ENCODE measurements around the gene RBBP6. TPM values are rescaled to one million over a fixed set of nuclear protein-coding genes. Genes with fewer than 3 reads are reported as not detected.

RBBP6 gene
- total RNA-seq, 1 donor from 2014 or later = 81.0 TPM

GRCh38 chr16:24538756-24539294, 541 bp upstream of the RBBP6 start:
- Histone ChIP-seq H3K4me2 (peak overlapping the region; percentile 78), H3K4me3 (peak overlapping the region; percentile 90), H2AFZ (replicated peaks) (peak overlapping the region; percentile 93), H3K4me1 (peaks cover 20% of the 10 kb centered on the region), H3K36me3 (no peaks in the 10 kb centered on the region), H3K27me3 (no peaks in the 10 kb centered on the region), H3F3A (ENCODE audit: low read depth) (peaks cover 7% of the 10 kb centered on the region), H3K27ac (no peak overlapping the region), H4K20me1 (ENCODE audit: low read depth) (peaks cover 38% of the 10 kb centered on the region), H3K9ac (no peak overlapping the region), H3K9me3 (ENCODE audit: low read depth) (no peaks in the 10 kb centered on the region), H3K79me2 (ENCODE audit: low read depth) (peaks cover 44% of the 10 kb centered on the region)
- Mint-ChIP-seq H3K9me3 (no peaks in the 10 kb centered on the region), H3K27ac (peak overlapping the region; percentile 100), H3K4me3 (peak overlapping the region; percentile 100), H3K4me1 (peaks cover 22% of the 10 kb centered on the region), H3K27me3 (ENCODE audit: insufficient read depth, low read depth) (peaks cover 6% of the 10 kb centered on the region), H3K36me3 (peaks cover 8% of the 10 kb centered on the region)
- DNase-seq (ENCODE audit: low spot score) = no peak
- TF ChIP-seq EZH2phosphoT487 (IDR thresholded peaks at IDR 0.05) (no peak), CTCF (IDR thresholded peaks at IDR 0.05) (no peak), EZH2 (IDR thresholded peaks at IDR 0.05) (no peak)

- peaks cover 56% of the 10 kb centered on the region for H3K79me2 ChIP-seq (ENCODE audit: low read depth)
- peak overlapping the region; percentile 98 for H3K27ac Mint-ChIP-seq
- H3K27me3 Mint-ChIP-seq (ENCODE audit: insufficient read depth, low read depth) = peaks cover 6% of the 10 kb centered on the region
- no peaks in the 10 kb centered on the region for H3K9me3 Mint-ChIP-seq
- H3K36me3 Mint-ChIP-seq = peaks cover 12% of the 10 kb centered on the region
- H3K4me2 ChIP-seq = peak overlapping the region; percentile 87
- peaks cover 7% of the 10 kb centered on the region for H3F3A ChIP-seq (ENCODE audit: low read depth)
- DNase-seq (ENCODE audit: low spot score) = peak; percentile 52
- no peaks in the 10 kb centered on the region for H3K27me3 ChIP-seq
- peaks cover 26% of the 10 kb centered on the region for H3K4me1 Mint-ChIP-seq
- no peaks in the 10 kb centered on the region for H3K9me3 ChIP-seq (ENCODE audit: low read depth)
- peak overlapping the region; percentile 99 for H3K27ac ChIP-seq
- TF ChIP-seq CTCF (IDR thresholded peaks at IDR 0.05) = no peak
- TF ChIP-seq EZH2phosphoT487 (IDR thresholded peaks at IDR 0.05) = no peak
- TF ChIP-seq EZH2 (IDR thresholded peaks at IDR 0.05) = no peak
- H3K4me3 ChIP-seq = peak overlapping the region; percentile 90
- no peaks in the 10 kb centered on the region for H3K36me3 ChIP-seq
- no peak overlapping the region for H2AFZ ChIP-seq (replicated peaks)
- H3K4me1 ChIP-seq = peaks cover 20% of the 10 kb centered on the region
- H4K20me1 ChIP-seq (ENCODE audit: low read depth) = peaks cover 50% of the 10 kb centered on the region
- H3K9ac ChIP-seq = peak overlapping the region; percentile 97
- peak overlapping the region; percentile 99 for H3K4me3 Mint-ChIP-seq
Measured at GRCh38 chr16:24539850-24540601, 660 bp downstream of the RBBP6 start.

- peaks cover 25% of the 10 kb centered on the region for H3K4me1 ChIP-seq
- H4K20me1 ChIP-seq (ENCODE audit: low read depth) = peaks cover 57% of the 10 kb centered on the region
- H3K27me3 ChIP-seq = no peaks in the 10 kb centered on the region
- peaks cover 30% of the 10 kb centered on the region for H3K4me1 Mint-ChIP-seq
- no peaks in the 10 kb centered on the region for H3K9me3 ChIP-seq (ENCODE audit: low read depth)
- no peak overlapping the region for H2AFZ ChIP-seq (replicated peaks)
- peak overlapping the region; percentile 99 for H3K27ac ChIP-seq
- H3K4me3 ChIP-seq = peak overlapping the region; percentile 90
- H3K36me3 ChIP-seq = peaks cover 2% of the 10 kb centered on the region
- peaks cover 18% of the 10 kb centered on the region for H3K36me3 Mint-ChIP-seq
- H3F3A ChIP-seq (ENCODE audit: low read depth) = peaks cover 7% of the 10 kb centered on the region
- no peaks in the 10 kb centered on the region for H3K9me3 Mint-ChIP-seq
- TF ChIP-seq CTCF (IDR thresholded peaks at IDR 0.05) = no peak
- no peak for TF ChIP-seq EZH2 (IDR thresholded peaks at IDR 0.05)
- no peak for TF ChIP-seq EZH2phosphoT487 (IDR thresholded peaks at IDR 0.05)
- H3K4me3 Mint-ChIP-seq = peak overlapping the region; percentile 99
- peaks cover 6% of the 10 kb centered on the region for H3K27me3 Mint-ChIP-seq (ENCODE audit: insufficient read depth, low read depth)
- peak overlapping the region; percentile 87 for H3K4me2 ChIP-seq
- H3K27ac Mint-ChIP-seq = peak overlapping the region; percentile 98
- H3K9ac ChIP-seq = peak overlapping the region; percentile 97
- H3K79me2 ChIP-seq (ENCODE audit: low read depth) = peaks cover 63% of the 10 kb centered on the region
- DNase-seq (ENCODE audit: low spot score) = peak; percentile 36
Measured at GRCh38 chr16:24540602-24541210, 1.3 kb downstream of the RBBP6 start.
